T47D (cell line): ENCODE measurements around the gene CHMP4A.

ENCODE experiments used
- DNase-seq, 2 experiments: peaks; one replicate each; pipeline versions ENCODE4 v3.0.0 to v3.0.0-alpha.2; 2011 to 2012; ENCODE audit warnings: low read depth in 1 of 2, low spot score in 1 of 2
- JUND ChIP-seq: IDR thresholded peaks from 2 replicates; pipeline ENCODE4 v1.6.1; 2012; ENCODE audit warnings: low read depth
- in situ Hi-C: cut with HindIII; loops from 2 replicates; pipeline ENCODE4 v1.10.0; 2016; ENCODE audit warnings: low sequenced_read_pairs, low pct_unique_long_range_greater_than_20kb

Gene CHMP4A

GRCh38 chr14:24212924-24213865 is at the start of gene CHMP4A:
Gene CHMP4A, minus strand, starts transcription at chr14:24213488. Its CDS starts 49 bp downstream, at chr14:24213439.
- peak; percentile 87 to 96 for DNase-seq
- no peak for TF ChIP-seq JUND
- in situ Hi-C loops = no loop called here

- in situ Hi-C loops = no loop called here
These were observed 48.7 kb upstream of the CHMP4A start for GRCh38 chr14:24261969-24262327.

GRCh38 chr14:24261256-24261968 is 48.1 kb upstream of the CHMP4A start:
- no peak for DNase-seq
- in situ Hi-C loops = no loop called here
- no peak for TF ChIP-seq JUND

More at GRCh38 chr14:24261969-24262327, 48.7 kb upstream of the CHMP4A start:
- no peak for DNase-seq
- TF ChIP-seq JUND = no peak

- in situ Hi-C loops = no loop called here
- no peak for DNase-seq
- no peak for TF ChIP-seq JUND
These were observed 47.5 kb upstream of the CHMP4A start for GRCh38 chr14:24260780-24261157.

- in situ Hi-C loops = no loop called here
- no peak for TF ChIP-seq JUND
- peak in 1 of 2 experiments; percentile 12 for DNase-seq
These were observed 46.9 kb upstream of the CHMP4A start for GRCh38 chr14:24260026-24260779.

GRCh38 chr14:24259282-24260025 is 46.2 kb upstream of the CHMP4A start:
- in situ Hi-C loops = no loop called here
- TF ChIP-seq JUND = no peak
- peak in 1 of 2 experiments; percentile 36 for DNase-seq

- in situ Hi-C loops = no loop called here
- no peak for DNase-seq
- TF ChIP-seq JUND = no peak
These were observed 45.4 kb upstream of the CHMP4A start for GRCh38 chr14:24258548-24259265.

GRCh38 chr14:24258119-24258518 is 44.8 kb upstream of the CHMP4A start:
- DNase-seq = no peak
- no peak for TF ChIP-seq JUND
- in situ Hi-C loops = no loop called here

- in situ Hi-C loops = no loop called here
- DNase-seq = no peak
- TF ChIP-seq JUND = no peak
These were observed 43.7 kb upstream of the CHMP4A start for GRCh38 chr14:24256960-24257359.

- DNase-seq = no peak
- no peak for TF ChIP-seq JUND
- in situ Hi-C loops = no loop called here
These were observed 42.8 kb upstream of the CHMP4A start for GRCh38 chr14:24255931-24256711.

GRCh38 chr14:24255438-24255837 is 42.1 kb upstream of the CHMP4A start:
- in situ Hi-C loops = no loop called here
- no peak for DNase-seq
- no peak for TF ChIP-seq JUND
